IMR-90 (cell line): ENCODE measurements around the gene LONRF3. TPM values are rescaled to one million over a fixed set of nuclear protein-coding genes. Genes with fewer than 3 reads are reported as not detected.
A peak's percentile ranks its signal among the peaks of the same experiment; 100 is the strongest.

Source experiments
- ATAC-seq: fragments of 200-7000 bp; cut with Tn5 transposase; 2 replicates; pipeline ENCODE4 v1.9.1; 2020; ENCODE audit warnings: low read depth, mild to moderate bottlenecking, moderate library complexity
- BruUV-seq: library from RNA; stranded (reverse); fragments of 400-500 nt; replicated peaks from 2 replicates; lab custom pipeline; 2021; lab: Mats Ljungman, UMichigan
- CTCF ChIA-PET: fragments of 300-600 bp; formaldehyde crosslinking; extraction: SDS; loops from one replicate; lab custom pipeline; 2021; ENCODE audit warnings: antibody characterized with exemption; lab: Yijun Ruan, JAX
- POLR2A ChIA-PET: fragments of 300-600 bp; sonication (Branson Sonifier 250); formaldehyde crosslinking; loops from one replicate; lab custom pipeline; 2022; ENCODE audit warnings: antibody characterized with exemption; ENCODE audit not compliant: unreplicated experiment; lab: Charles Lee
- DNase-seq: peaks from one replicate; pipeline ENCODE4 v3.0.0; 2013
- H2AFZ ChIP-seq: replicated peaks from 2 replicates; pipeline ENCODE3; 2013; ENCODE audit warnings: low read length, mild to moderate bottlenecking; ENCODE audit not compliant: poor library complexity
- H2AK5ac ChIP-seq: 2 replicates; pipeline ENCODE4 v1.6.1; 2013; ENCODE audit warnings: low read depth, low read length, inconsistent platforms
- H2AK9ac ChIP-seq: replicated peaks from 2 replicates; pipeline ENCODE3; 2013; ENCODE audit warnings: mild to moderate bottlenecking, low read depth, low read length, moderate library complexity; ENCODE audit not compliant: poor library complexity
- H2BK120ac ChIP-seq: 2 replicates; pipeline ENCODE4 v1.6.1; 2013; ENCODE audit warnings: low read depth, low read length, inconsistent platforms
- H2BK15ac ChIP-seq: 3 replicates; pipeline ENCODE4 v1.6.1; 2013; ENCODE audit warnings: low read depth, low read length, inconsistent platforms
- H2BK20ac ChIP-seq: 2 replicates; pipeline ENCODE4 v1.6.1; 2013; ENCODE audit warnings: low read depth, mild to moderate bottlenecking, inconsistent platforms, low read length, moderate library complexity
- H2BK5ac ChIP-seq: 2 replicates; pipeline ENCODE4 v1.6.1; 2013; ENCODE audit warnings: mild to moderate bottlenecking, low read depth, low read length, inconsistent platforms; ENCODE audit not compliant: poor library complexity, severe bottlenecking
- H3K14ac ChIP-seq: replicated peaks from 2 replicates; pipeline ENCODE4 v1.6.1; 2013; ENCODE audit warnings: low read depth, low read length, inconsistent platforms
- H3K18ac ChIP-seq: 2 replicates; pipeline ENCODE4 v1.6.1; 2013; ENCODE audit warnings: low read depth, low read length, control low read depth
- H3K23ac ChIP-seq: 2 replicates; pipeline ENCODE4 v1.6.1; 2013; ENCODE audit warnings: low read depth, low read length, inconsistent platforms
- H3K27ac ChIP-seq: 2 replicates; pipeline ENCODE4 v1.5.1; 2013; ENCODE audit warnings: mild to moderate bottlenecking, control low read depth, low read length; ENCODE audit not compliant: insufficient read depth
- H3K27me3 ChIP-seq: 2 replicates; pipeline ENCODE4 v1.6.1; 2013; ENCODE audit warnings: low read length; ENCODE audit not compliant: control insufficient read depth, insufficient read depth
- H3K36me3 ChIP-seq: 2 replicates; pipeline ENCODE4 v1.6.1; 2013; ENCODE audit warnings: low read length, mixed read lengths; ENCODE audit not compliant: control insufficient read depth, insufficient read depth
- H3K4ac ChIP-seq: 2 replicates; pipeline ENCODE4 v1.6.1; 2013; ENCODE audit warnings: low read depth, low read length, inconsistent platforms
- H3K4me1 ChIP-seq: 2 replicates; pipeline ENCODE4 v1.6.1; 2013; ENCODE audit warnings: low read length, mixed read lengths; ENCODE audit not compliant: control insufficient read depth, insufficient read depth
- H3K4me2 ChIP-seq: 2 replicates; pipeline ENCODE4 v1.6.1; 2013; ENCODE audit warnings: low read depth, mild to moderate bottlenecking, control low read depth, low read length, moderate library complexity
- H3K4me3 ChIP-seq: 2 replicates; pipeline ENCODE4 v1.5.1; 2013; ENCODE audit warnings: low read depth, mild to moderate bottlenecking, control low read depth, low read length, moderate library complexity; ENCODE audit not compliant: insufficient read depth
- H3K56ac ChIP-seq: 2 replicates; pipeline ENCODE4 v1.6.1; 2013; ENCODE audit warnings: low read length, inconsistent platforms; ENCODE audit not compliant: insufficient read depth; ENCODE audit errors: extremely low read depth
- H3K79me1 ChIP-seq, 2 experiments: 2 replicates each; pipeline ENCODE4 v1.6.1; 2013; ENCODE audit warnings: low read length in 2 of 2, inconsistent platforms in 1 of 2, low read depth in 1 of 2
- H3K9ac ChIP-seq: 2 replicates; pipeline ENCODE4 v1.6.1; 2013; ENCODE audit warnings: low read depth, low read length, control low read depth
- H3K9me1 ChIP-seq: 2 replicates; pipeline ENCODE4 v1.6.1; 2013; ENCODE audit warnings: low read length, inconsistent platforms; ENCODE audit not compliant: insufficient read depth
- H3K9me3 ChIP-seq: 2 replicates; pipeline ENCODE4 v1.6.1; 2013; ENCODE audit warnings: low read length; ENCODE audit not compliant: control insufficient read depth, insufficient read depth
- H4K20me1 ChIP-seq: 2 replicates; pipeline ENCODE4 v1.6.1; 2013; ENCODE audit warnings: low read length, inconsistent platforms; ENCODE audit not compliant: insufficient read depth
- H4K5ac ChIP-seq: 2 replicates; pipeline ENCODE4 v1.6.1; 2013; ENCODE audit warnings: mild to moderate bottlenecking, low read depth, low read length, control low read depth
- H4K8ac ChIP-seq, 2 experiments: 2 replicates each; pipeline ENCODE4 v1.6.1; 2013; ENCODE audit warnings: low read depth in 2 of 2, low read length in 2 of 2, control low read depth in 1 of 2, inconsistent platforms in 1 of 2
- H4K91ac ChIP-seq: 2 replicates; pipeline ENCODE4 v1.6.1; 2013; ENCODE audit warnings: low read depth, low read length, inconsistent platforms; ENCODE audit not compliant: insufficient read depth
- BHLHE40 ChIP-seq: fragments of 150-350 bp; IDR thresholded peaks from 2 replicates; pipeline ENCODE4 v1.6.1; 2016; ENCODE audit warnings: mild to moderate bottlenecking, low read depth, low read length
- CEBPB ChIP-seq: IDR thresholded peaks from 2 replicates; pipeline ENCODE4 v1.6.1; 2012; ENCODE audit warnings: low read depth, low read length, improper control_type of control experiment
- CHD1 ChIP-seq: IDR thresholded peaks from 2 replicates; pipeline ENCODE4 v1.6.1; 2012; ENCODE audit warnings: low read depth, low read length, improper control_type of control experiment
- CTCF ChIP-seq: conservative IDR thresholded peaks from 2 replicates; pipeline ENCODE4 v1.5.1; 2012; ENCODE audit warnings: mild to moderate bottlenecking, low read depth, low read length, improper control_type of control experiment
- ELK1 ChIP-seq: fragments of 150-350 bp; IDR thresholded peaks from 2 replicates; pipeline ENCODE4 v1.6.1; 2016; ENCODE audit warnings: low read depth, mild to moderate bottlenecking, low read length, moderate library complexity, borderline replicate concordance
- FOS ChIP-seq: fragments of 150-350 bp; IDR thresholded peaks from 2 replicates; pipeline ENCODE4 v1.6.1; 2016; ENCODE audit warnings: low read depth, low read length
- MAFK ChIP-seq: IDR thresholded peaks from 2 replicates; pipeline ENCODE4 v1.6.1; 2012; ENCODE audit warnings: low read depth, low read length, improper control_type of control experiment
- MAZ ChIP-seq: IDR thresholded peaks from 2 replicates; pipeline ENCODE4 v1.6.1; 2012; ENCODE audit warnings: low read depth, mild to moderate bottlenecking, low read length, improper control_type of control experiment, moderate library complexity, borderline replicate concordance
- MXI1 ChIP-seq: IDR thresholded peaks from 2 replicates; pipeline ENCODE4 v1.6.1; 2012; ENCODE audit warnings: low read depth, mild to moderate bottlenecking, low read length, moderate library complexity, borderline replicate concordance
- NFE2L2 ChIP-seq: fragments of 150-350 bp; IDR thresholded peaks from 2 replicates; pipeline ENCODE4 v1.6.1; 2016; ENCODE audit warnings: low read depth, mild to moderate bottlenecking, low read length
- POLR2A ChIP-seq: IDR thresholded peaks from 2 replicates; pipeline ENCODE4 v1.6.1; 2012; ENCODE audit warnings: mild to moderate bottlenecking, low read depth, low read length
- RAD21 ChIP-seq: IDR thresholded peaks from 2 replicates; pipeline ENCODE4 v1.6.1; 2012; ENCODE audit warnings: low read length, improper control_type of control experiment
- RCOR1 ChIP-seq: IDR thresholded peaks from 2 replicates; pipeline ENCODE4 v1.6.1; 2012; ENCODE audit warnings: mild to moderate bottlenecking, low read length, improper control_type of control experiment; ENCODE audit not compliant: insufficient replicate concordance
- RFX5 ChIP-seq: IDR thresholded peaks from 2 replicates; pipeline ENCODE4 v1.8.0; 2012; ENCODE audit warnings: low read depth, mild to moderate bottlenecking, low read length, moderate library complexity
- SMC3 ChIP-seq: fragments of 150-350 bp; IDR thresholded peaks from 2 replicates; pipeline ENCODE4 v1.6.1; 2016; ENCODE audit warnings: low read depth, mild to moderate bottlenecking, antibody characterized with exemption, low read length, moderate library complexity
- USF2 ChIP-seq: fragments of 150-350 bp; IDR thresholded peaks from 2 replicates; pipeline ENCODE4 v1.6.1; 2017; ENCODE audit warnings: mild to moderate bottlenecking, antibody characterized with exemption, low read length, low read depth
- WGBS, 2 experiments: methylation state at CpG; one replicate each; pipeline versions ENCODE4 v1.1.5 to v1.1.7; 2013; ENCODE audit warnings: missing lambda C conversion rate in 2 of 2; ENCODE audit not compliant: insufficient read length in 1 of 2; ENCODE audit errors: extremely low coverage in 2 of 2; 5-methylcytosine and 5-hydroxymethylcytosine counted together
- dilution Hi-C: fragments of 300-500 bp; cut with HindIII; formaldehyde crosslinking; loops from one replicate; pipeline ENCODE4 v1.14.3; 2018; ENCODE audit warnings: low sequenced_read_pairs; ENCODE audit not compliant: unreplicated experiment
- in situ Hi-C: fragments of 300-500 bp; cut with MboI; formaldehyde crosslinking; loops from 3 replicates; pipeline ENCODE4 v1.14.3; 2019; ENCODE audit warnings: low sequenced_read_pairs, inconsistent platforms, mixed read lengths
- intact Hi-C: fragments of 100-400 bp; cut with micrococcal nuclease; formaldehyde crosslinking; loops from 2 replicates; pipeline ENCODE4 v1.10.0; 2022
- polyA plus RNA-seq, 3 experiments: library from polyadenylated mRNA; depleted of rRNA; stranded (reverse); fragments of >200 nt; gene quantifications; 2 replicates each; pipeline ENCODE4 v1.2.3, GENCODE V29; 2012; ENCODE audit warnings: low replicate concordance in 1 of 3
- total RNA-seq: library from RNA; depleted of rRNA; stranded (reverse); fragments of >200 nt; gene quantifications from 2 replicates; pipeline ENCODE4 v1.2.3, GENCODE V29; 2012

LONRF3 gene
- total and polyA plus RNA-seq, 2 of the 4 experiments (the other 2 are of a cell fraction) = not detected

GRCh38 chrX:118989886-118990285, 15.5 kb downstream of the LONRF3 start:
- Histone ChIP-seq H3K9ac (no peak overlapping the region), H3K23ac (no peak overlapping the region), H2BK20ac (no peak overlapping the region), H3K27me3 (peaks cover 7% of the 10 kb centered on the region), H4K8ac (no peak overlapping the region), H2BK5ac (no peak overlapping the region), H3K36me3 (no peaks in the 10 kb centered on the region), H2BK120ac (no peak overlapping the region), H3K9me3 (no peaks in the 10 kb centered on the region), H3K79me1 (no peaks in the 10 kb centered on the region), H3K56ac (no peak overlapping the region), H3K4me1 (no peaks in the 10 kb centered on the region), H3K9me1 (no peaks in the 10 kb centered on the region), H3K14ac (no peak overlapping the region), H2AK9ac (no peak overlapping the region), H2BK15ac (no peak overlapping the region), H2AFZ (peak overlapping the region; percentile 43), H3K18ac (no peak overlapping the region), H4K91ac (no peak overlapping the region), H4K20me1 (no peaks in the 10 kb centered on the region), H4K5ac (no peak overlapping the region), H3K4me2 (no peak overlapping the region), H2AK5ac (no peak overlapping the region), H3K27ac (no peak overlapping the region), H3K4ac (no peak overlapping the region), H3K4me3 (no peak overlapping the region)
- DNase-seq (no peak), ATAC-seq (no peak)
- intact Hi-C loops = no loop called here
- in situ Hi-C loops = no loop called here
- BruUV-seq = no TSS peak
- ChIA-PET CTCF (interaction anchor here (0.5 kb wide), 1 partner anchor 213 kb away, joined by 3 read pairs; no protein-coding TSS in a partner anchor), POLR2A (no interaction called here)
- dilution Hi-C loops = no loop called here
- no CpG with 5 or more reads among the region's 1 CpG for WGBS, 2 experiments
- no peak for TF ChIP-seq SMC3
- TF ChIP-seq NFE2L2 = no peak
- TF ChIP-seq USF2 = no peak
- no peak for TF ChIP-seq POLR2A
- no peak for TF ChIP-seq FOS
- no peak for TF ChIP-seq CHD1
- TF ChIP-seq MXI1 = no peak
- TF ChIP-seq MAZ = no peak
- TF ChIP-seq CTCF = no peak
- TF ChIP-seq RFX5 = no peak
- TF ChIP-seq RCOR1 = no peak
- no peak for TF ChIP-seq BHLHE40
- TF ChIP-seq CEBPB = no peak
- no peak for TF ChIP-seq MAFK
- no peak for TF ChIP-seq ELK1
- no peak for TF ChIP-seq RAD21
